Esophagus muscularis mucosa (tissue), 4 donors: ENCODE measurements around the gene PARD6G. TPM values are rescaled to one million over a fixed set of nuclear protein-coding genes. Genes with fewer than 3 reads are reported as not detected.

ENCODE experiments used
- DNase-seq: peaks from one replicate; pipeline ENCODE4 v3.0.0-alpha.2; 2017; ENCODE audit errors: extremely low spot score
- H3K27ac ChIP-seq, 4 donors: fragments of 200-600 bp; sonication (generic); replicated peaks in 1 of 4; 1 replicate in 3 of 4; 2 replicates in 1 of 4; pipeline ENCODE4 v1.5.1; 2016 to 2019; ENCODE audit warnings: mild to moderate bottlenecking in 1 of 4
- H3K27me3 ChIP-seq, 4 donors: fragments of 200-600 bp; sonication (generic); one replicate each; pipeline versions ENCODE4 v1.5.1 to v1.6.0; 2016 to 2019
- H3K36me3 ChIP-seq, 4 donors: fragments of 200-600 bp; sonication (generic); one replicate each; pipeline ENCODE4 v1.5.1; 2016 to 2019
- H3K4me1 ChIP-seq, 4 donors: fragments of 200-600 bp; sonication (generic); one replicate each; pipeline ENCODE4 v1.5.1; 2016 to 2019
- H3K4me3 ChIP-seq, 4 donors: fragments of 200-600 bp; sonication (generic); 1 replicate in 2 of 4; 2 replicates in 2 of 4; pipeline ENCODE4 v1.5.1; 2016 to 2019; ENCODE audit warnings: mild to moderate bottlenecking in 4 of 4, moderate library complexity in 1 of 4
- H3K9me3 ChIP-seq, 4 donors: fragments of 200-600 bp; sonication (generic); 1 replicate in 3 of 4; 2 replicates in 1 of 4; pipeline ENCODE4 v1.5.1; 2016 to 2019
- CTCF ChIP-seq, 3 experiments: fragments of 200-600 bp in 2 of 3; fragments of 450-650 bp in 1 of 3; sonication (generic) in 2 of 3; IDR thresholded peaks; one replicate each; pipeline ENCODE4 v1.5.1; 2017 to 2019; ENCODE audit warnings: antibody characterized with exemption in 3 of 3, mild to moderate bottlenecking in 2 of 3, moderate library complexity in 1 of 3
- EP300 ChIP-seq: sonication (generic); formaldehyde crosslinking; IDR thresholded peaks from one replicate; pipeline ENCODE4 v1.6.1; 2017; ENCODE audit warnings: antibody characterized with exemption
- POLR2A ChIP-seq: fragments of 450-650 bp; IDR thresholded peaks from one replicate; pipeline ENCODE4 v1.6.1; 2017; ENCODE audit warnings: antibody characterized with exemption, moderate library complexity, mild to moderate bottlenecking, low read depth
- POLR2AphosphoS5 ChIP-seq, 2 donors: sonication (generic); formaldehyde crosslinking; IDR thresholded peaks; one replicate each; pipeline ENCODE4 v1.6.1; 2017; ENCODE audit warnings: antibody characterized with exemption in 2 of 2
- WGBS: methylation state at CpG from one replicate; pipeline ENCODE4 v1.1.5; 2018; 5-methylcytosine and 5-hydroxymethylcytosine counted together
- intact Hi-C: fragments of 100-400 bp; cut with DNase I; formaldehyde crosslinking; loops from one replicate; pipeline ENCODE4 v1.15.1; 2023
- total RNA-seq, 4 donors: library from RNA; depleted of rRNA; stranded (reverse); fragments of >200 nt; gene quantifications; one replicate each; pipeline versions ENCODE4 v1.1.0 to v1.2.1, GENCODE V29; 2016

PARD6G gene
- total RNA-seq, 4 donors from 2014 or later: 5.4 to 11.3 (median 10.4) TPM

GRCh38 chr18:80252136-80252535, 4.8 kb upstream of the PARD6G start:
- Histone ChIP-seq H3K27ac (no peak overlapping the region), H3K9me3 (no peaks in the 10 kb centered on the region), H3K4me3 (no peak overlapping the region), H3K27me3 (no peaks in the 10 kb centered on the region), H3K4me1 (peaks cover 3 to 7% (median 5%) of the 10 kb centered on the region in 4 donors), H3K36me3 (no peaks in the 10 kb centered on the region)
- TF ChIP-seq CTCF (IDR thresholded peaks at IDR 0.05): no peak
- TF ChIP-seq POLR2AphosphoS5 (IDR thresholded peaks at IDR 0.05): no peak
- no peak for TF ChIP-seq EP300
- no peak for TF ChIP-seq POLR2A
- DNase-seq: no peak
- 91% methylated on average over 6 of the region's 6 CpGs for WGBS
- intact Hi-C loops: no loop called here

DNA sequence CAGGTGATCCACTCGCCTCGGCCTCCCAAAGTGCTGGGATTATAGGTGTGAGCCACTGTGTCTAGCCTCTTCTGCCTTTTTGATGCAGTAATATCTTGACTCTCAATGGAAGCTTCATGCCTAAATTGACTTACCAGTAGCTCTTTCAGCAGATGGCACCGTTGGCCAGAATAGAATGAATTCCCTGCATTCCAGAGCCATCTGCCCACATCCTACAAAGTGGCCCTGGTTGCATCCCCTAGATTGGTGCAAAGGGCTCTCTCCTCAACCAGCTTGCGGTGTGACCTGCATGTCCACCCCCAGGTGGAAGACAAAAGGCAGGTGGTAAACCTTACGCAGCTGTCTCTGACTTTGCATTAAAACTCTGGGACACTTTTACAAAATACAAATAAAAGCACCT, 4.4 kb upstream of the PARD6G start:
- Histone ChIP-seq H3K36me3 (no peaks in the 10 kb centered on the region), H3K4me1 (peaks cover 3 to 11% (median 6%) of the 10 kb centered on the region in 4 donors), H3K4me3 (no peak overlapping the region), H3K9me3 (no peaks in the 10 kb centered on the region), H3K27me3 (peaks cover 0 to 3% (median 0%) of the 10 kb centered on the region in 4 donors), H3K27ac (no peak overlapping the region)
- no peak for DNase-seq
- 82% methylated on average over 5 of the region's 5 CpGs for WGBS
- no peak for TF ChIP-seq POLR2A
- no peak for TF ChIP-seq POLR2AphosphoS5 (IDR thresholded peaks at IDR 0.05)
- TF ChIP-seq CTCF (IDR thresholded peaks at IDR 0.05): no peak
- TF ChIP-seq EP300: no peak
- intact Hi-C loops: no loop called here

GRCh38 chr18:80250740-80251364, 3.5 kb upstream of the PARD6G start:
- peaks cover 0 to 6% (median 0%) of the 10 kb centered on the region in 4 donors for H3K27me3 ChIP-seq
- TF ChIP-seq CTCF (IDR thresholded peaks at IDR 0.05) (no peak), POLR2A (no peak), POLR2AphosphoS5 (IDR thresholded peaks at IDR 0.05) (no peak), EP300 (no peak)
- 84% methylated on average over 6 of the region's 6 CpGs for WGBS
- H3K27ac ChIP-seq: no peak overlapping the region
- H3K4me3 ChIP-seq: no peak overlapping the region
- no peak for DNase-seq
- H3K9me3 ChIP-seq: no peaks in the 10 kb centered on the region
- H3K4me1 ChIP-seq: peaks cover 10 to 19% (median 14%) of the 10 kb centered on the region in 4 donors
- intact Hi-C loops: no loop called here
- H3K36me3 ChIP-seq: no peaks in the 10 kb centered on the region

GRCh38 chr18:80249217-80250093, 2.1 kb upstream of the PARD6G start:
- no peaks in the 10 kb centered on the region for H3K36me3 ChIP-seq
- H3K4me1 ChIP-seq: peaks cover 10 to 23% (median 18%) of the 10 kb centered on the region in 4 donors
- peaks cover 0 to 6% (median 0%) of the 10 kb centered on the region in 4 donors for H3K27me3 ChIP-seq
- H3K27ac ChIP-seq: no peak overlapping the region
- no peak for DNase-seq
- no peak overlapping the region for H3K4me3 ChIP-seq
- intact Hi-C loops: no loop called here
- TF ChIP-seq POLR2A: no peak
- no peak for TF ChIP-seq POLR2AphosphoS5 (IDR thresholded peaks at IDR 0.05)
- no peak for TF ChIP-seq EP300
- TF ChIP-seq CTCF (IDR thresholded peaks at IDR 0.05): no peak
- 73% methylated on average over 7 of the region's 7 CpGs for WGBS
- H3K9me3 ChIP-seq: no peaks in the 10 kb centered on the region
